AG04450 (cell line): ENCODE data around the gene OAS3. TPM values are rescaled to one million over a fixed set of nuclear protein-coding genes. Genes with fewer than 3 reads are reported as not detected.

Experiments used
- CTCF ChIA-PET: fragments of 300-600, 350-600 bp; formaldehyde crosslinking; extraction: SDS; loops from one replicate; lab custom pipeline; 2022; ENCODE audit warnings: antibody characterized with exemption, inconsistent platforms; lab: Charles Lee
- POLR2A ChIA-PET: fragments of 350-600 bp; formaldehyde crosslinking; extraction: SDS; loops from one replicate; lab custom pipeline; 2021; ENCODE audit warnings: antibody characterized with exemption, inconsistent platforms; lab: Yijun Ruan, JAX
- DNase-seq: peaks from one replicate; pipeline ENCODE4 v3.0.0-alpha.2; 2011; ENCODE audit warnings: low read depth, low spot score
- H3K27ac ChIP-seq: one replicate; pipeline ENCODE4 v1.5.1; 2012; ENCODE audit warnings: low read depth, low read length, control low read depth
- H3K27me3 ChIP-seq: one replicate; pipeline ENCODE4 v1.6.0; 2012; ENCODE audit warnings: low read length; ENCODE audit not compliant: control insufficient read depth, insufficient read depth
- H3K4me3 ChIP-seq: 2 replicates; pipeline ENCODE4 v1.5.1; 2011; ENCODE audit warnings: mild to moderate bottlenecking, low read depth, low read length, control low read depth
- H3K9me3 ChIP-seq: 2 replicates; pipeline ENCODE4 v1.5.1; 2012; ENCODE audit warnings: low read length; ENCODE audit not compliant: control insufficient read depth, insufficient read depth
- CTCF ChIP-seq: IDR thresholded peaks from 2 replicates; pipeline ENCODE4 v1.5.1; 2011; ENCODE audit warnings: low read depth, low read length, control low read depth, inconsistent platforms
- polyA plus RNA-seq: library from polyadenylated mRNA; depleted of rRNA; stranded (reverse); fragments of >200 nt; gene quantifications from 2 replicates; pipeline ENCODE4 v1.2.3, GENCODE V29; 2011

OAS3 gene
- polyA plus RNA-seq, 1 experiment: 8.5 TPM

DNA sequence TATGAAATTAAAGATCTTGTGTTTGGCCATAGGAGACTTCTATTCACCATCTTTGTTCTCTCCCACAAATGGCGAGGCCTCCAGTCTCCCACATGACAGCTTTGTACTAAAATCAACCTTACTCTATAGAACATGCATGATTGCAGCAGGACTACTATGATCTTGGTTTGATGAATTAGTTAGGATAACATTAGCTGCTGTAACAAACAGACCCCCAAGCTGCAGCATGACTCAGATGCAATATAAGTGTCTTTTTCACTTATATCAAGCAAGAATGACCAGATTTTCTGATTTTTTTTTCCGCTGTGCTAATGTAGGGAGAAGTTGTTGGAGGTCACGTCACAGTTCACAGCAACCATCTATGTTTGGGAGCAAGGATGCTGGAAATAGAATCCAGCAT, 10.8 kb upstream of the OAS3 start:
- H3K27me3 ChIP-seq: no peaks in the 10 kb centered on the region
- no peaks in the 10 kb centered on the region for H3K9me3 ChIP-seq
- POLR2A ChIA-PET: no interaction called here
- no peak overlapping the region for H3K4me3 ChIP-seq
- no peak for DNase-seq
- H3K27ac ChIP-seq: no peak overlapping the region
- CTCF ChIA-PET: no interaction called here
- TF ChIP-seq CTCF: no peak

DNA sequence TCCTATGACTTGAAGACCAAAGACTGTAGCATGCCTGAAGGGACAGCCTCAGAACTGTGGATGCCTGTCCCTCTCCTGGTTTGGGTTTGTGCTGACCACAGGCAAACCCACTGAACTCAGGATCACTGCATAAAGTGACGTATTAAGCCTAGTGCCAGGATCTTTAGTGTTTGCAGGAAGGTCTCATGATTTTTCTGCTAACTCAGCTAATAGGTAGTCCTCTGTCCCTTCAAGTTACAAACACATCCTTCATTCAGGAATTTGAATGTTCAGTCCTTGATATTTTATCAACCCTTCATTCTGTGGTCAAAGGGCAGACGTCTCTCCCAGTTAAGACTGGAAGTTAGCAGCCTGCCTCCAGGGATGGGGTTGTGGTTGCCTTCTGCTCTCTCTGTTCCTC, 10.3 kb upstream of the OAS3 start:
- Histone ChIP-seq H3K27me3 (no peaks in the 10 kb centered on the region), H3K9me3 (no peaks in the 10 kb centered on the region), H3K4me3 (no peak overlapping the region), H3K27ac (no peak overlapping the region)
- POLR2A ChIA-PET: no interaction called here
- no peak for DNase-seq
- TF ChIP-seq CTCF: no peak
- CTCF ChIA-PET: no interaction called here

- ChIA-PET CTCF (no interaction called here), POLR2A (no interaction called here)
- no peak for TF ChIP-seq CTCF
- no peak overlapping the region for H3K4me3 ChIP-seq
- H3K27ac ChIP-seq: no peak overlapping the region
- DNase-seq: no peak
- peaks cover 2% of the 10 kb centered on the region for H3K27me3 ChIP-seq
- no peaks in the 10 kb centered on the region for H3K9me3 ChIP-seq
Measured at GRCh38 chr12:112928978-112929377, 9.3 kb upstream of the OAS3 start.

DNA sequence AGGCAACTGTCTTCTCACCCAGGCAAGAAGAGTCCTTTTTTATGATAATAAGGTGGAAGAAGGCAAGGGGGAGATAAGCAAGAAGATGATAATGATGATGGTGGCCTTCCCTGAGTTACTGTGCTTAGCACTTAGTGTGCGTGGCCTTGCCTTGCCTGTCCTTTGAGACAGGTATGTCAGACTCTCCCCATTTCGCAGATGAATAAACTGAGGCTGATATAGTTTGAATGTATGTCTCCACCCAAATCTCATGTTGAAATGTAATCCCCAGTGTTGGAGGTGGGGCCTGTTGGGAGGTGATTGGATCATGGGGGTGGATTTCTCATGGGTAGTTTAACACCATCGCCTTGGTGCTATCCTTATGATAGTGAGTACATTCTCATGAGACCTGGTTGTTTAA, 8.6 kb upstream of the OAS3 start:
- TF ChIP-seq CTCF: no peak
- DNase-seq: no peak
- POLR2A ChIA-PET: no interaction called here
- CTCF ChIA-PET: no interaction called here
- no peak overlapping the region for H3K27ac ChIP-seq
- H3K27me3 ChIP-seq: peaks cover 2% of the 10 kb centered on the region
- H3K4me3 ChIP-seq: no peak overlapping the region
- no peaks in the 10 kb centered on the region for H3K9me3 ChIP-seq

GRCh38 chr12:112930350-112930749, 7.9 kb upstream of the OAS3 start:
- no peak for DNase-seq
- POLR2A ChIA-PET: no interaction called here

More at GRCh38 chr12:112930350-112930749, 7.9 kb upstream of the OAS3 start:
- CTCF ChIA-PET: no interaction called here
- Histone ChIP-seq H3K27ac (no peak overlapping the region), H3K27me3 (peaks cover 2% of the 10 kb centered on the region), H3K9me3 (no peaks in the 10 kb centered on the region), H3K4me3 (no peak overlapping the region)
- TF ChIP-seq CTCF: no peak
